Measurements from ENCODE around the gene CERCAM.

DNA sequence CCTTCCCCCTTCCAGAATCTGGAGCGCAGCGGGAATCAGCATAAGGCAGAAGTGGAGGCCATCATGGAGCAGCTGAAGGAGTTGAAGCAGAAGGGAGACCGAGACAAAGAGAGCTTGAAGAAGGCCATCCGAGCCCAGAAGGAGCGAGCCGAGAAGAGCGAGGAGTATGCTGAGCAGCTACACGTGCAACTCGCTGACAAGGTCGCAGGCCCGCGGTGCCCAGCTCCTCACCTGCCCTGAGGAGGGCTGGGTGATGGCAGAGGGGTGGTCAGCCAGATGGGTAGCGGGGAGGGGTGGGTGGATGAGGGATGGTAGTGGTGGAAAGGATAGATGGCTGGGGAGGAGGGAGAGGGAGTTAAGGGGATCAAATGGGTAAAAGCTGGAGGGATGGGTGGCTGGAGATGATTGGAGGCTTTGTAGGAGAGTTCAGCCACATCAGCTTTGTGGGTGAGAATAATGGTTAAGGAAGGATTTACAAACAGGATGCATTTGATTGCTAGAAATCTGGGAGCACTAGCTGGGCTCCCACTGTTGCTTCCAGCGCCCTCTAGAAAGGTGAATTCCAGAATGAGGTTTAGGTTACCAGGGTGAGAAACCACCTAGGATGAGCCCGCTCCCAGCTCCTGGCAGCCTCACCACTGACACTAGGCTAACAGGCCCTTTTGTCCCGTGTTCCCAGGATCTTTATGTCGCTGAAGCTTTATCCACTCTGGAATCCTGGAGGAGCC is 64.2 kb downstream of the CERCAM start:
- TF ChIP-seq POLR2A (IDR thresholded peaks at IDR 0.05) (no peak), POLR2AphosphoS5 (IDR thresholded peaks at IDR 0.05) (no peak), EP300 (IDR thresholded peaks at IDR 0.05) (no peak)
- TF ChIP-seq, protein P1, sequence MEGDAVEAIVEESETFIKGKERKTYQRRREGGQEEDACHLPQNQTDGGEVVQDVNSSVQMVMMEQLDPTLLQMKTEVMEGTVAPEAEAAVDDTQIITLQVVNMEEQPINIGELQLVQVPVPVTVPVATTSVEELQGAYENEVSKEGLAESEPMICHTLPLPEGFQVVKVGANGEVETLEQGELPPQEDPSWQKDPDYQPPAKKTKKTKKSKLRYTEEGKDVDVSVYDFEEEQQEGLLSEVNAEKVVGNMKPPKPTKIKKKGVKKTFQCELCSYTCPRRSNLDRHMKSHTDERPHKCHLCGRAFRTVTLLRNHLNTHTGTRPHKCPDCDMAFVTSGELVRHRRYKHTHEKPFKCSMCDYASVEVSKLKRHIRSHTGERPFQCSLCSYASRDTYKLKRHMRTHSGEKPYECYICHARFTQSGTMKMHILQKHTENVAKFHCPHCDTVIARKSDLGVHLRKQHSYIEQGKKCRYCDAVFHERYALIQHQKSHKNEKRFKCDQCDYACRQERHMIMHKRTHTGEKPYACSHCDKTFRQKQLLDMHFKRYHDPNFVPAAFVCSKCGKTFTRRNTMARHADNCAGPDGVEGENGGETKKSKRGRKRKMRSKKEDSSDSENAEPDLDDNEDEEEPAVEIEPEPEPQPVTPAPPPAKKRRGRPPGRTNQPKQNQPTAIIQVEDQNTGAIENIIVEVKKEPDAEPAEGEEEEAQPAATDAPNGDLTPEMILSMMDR (IDR thresholded peaks at IDR 0.05), result no peak
